SK-N-SH treated with all-trans-retinoic acid at 6 μM for 48 hours (cell line): ENCODE measurements around the gene MYO5C.

Source experiments
- ATAC-seq: fragments of 200-7000 bp; cut with Tn5 transposase; 3 replicates; pipeline ENCODE4 v1.9.1; 2020; ENCODE audit warnings: mild to moderate bottlenecking, moderate library complexity
- ARNTL ChIP-seq: fragments of 450-650 bp; formaldehyde crosslinking; IDR thresholded peaks from 2 replicates; pipeline ENCODE4 v1.5.0; 2020; ENCODE audit warnings: low read depth, mild to moderate bottlenecking, moderate library complexity, borderline replicate concordance
- BACH2 ChIP-seq: fragments of 250-450 bp; sonication (Bioruptor Pico); IDR thresholded peaks from 2 replicates; pipeline ENCODE4 v1.9.0; 2021; ENCODE audit warnings: mild to moderate bottlenecking, borderline replicate concordance
- CSRNP3 ChIP-seq: fragments of 250-450 bp; sonication (Bioruptor Pico); IDR thresholded peaks from 2 replicates; pipeline ENCODE4 v1.5.1; 2021; ENCODE audit warnings: mild to moderate bottlenecking, moderate library complexity
- ESRRG ChIP-seq: fragments of 250-450 bp; sonication (Bioruptor Pico); IDR thresholded peaks from 2 replicates; pipeline ENCODE4 v1.6.1; 2021; ENCODE audit warnings: mild to moderate bottlenecking
- ISL1 ChIP-seq: fragments of 250-450 bp; sonication (Bioruptor Pico); IDR thresholded peaks from 2 replicates; pipeline ENCODE4 v2.1.2; 2022; ENCODE audit warnings: mild to moderate bottlenecking, moderate library complexity
- RARB ChIP-seq: fragments of 250-450 bp; sonication (Bioruptor Pico); IDR thresholded peaks from 2 replicates; pipeline ENCODE4 v1.8.0; 2021; ENCODE audit warnings: mild to moderate bottlenecking, moderate library complexity
- SNAI2 ChIP-seq: fragments of 250-450 bp; sonication (Bioruptor Pico); IDR thresholded peaks from 2 replicates; pipeline ENCODE4 v1.5.0; 2020; ENCODE audit warnings: mild to moderate bottlenecking, moderate library complexity
- TCF4 ChIP-seq: fragments of 250-450 bp; sonication (Bioruptor Pico); IDR thresholded peaks from 2 replicates; pipeline ENCODE4 v1.8.0; 2021; ENCODE audit warnings: mild to moderate bottlenecking, moderate library complexity, borderline replicate concordance
- TOX ChIP-seq: fragments of 250-450 bp; sonication (Bioruptor Pico); IDR thresholded peaks from 2 replicates; pipeline ENCODE4 v1.8.0; 2021; ENCODE audit warnings: mild to moderate bottlenecking, moderate library complexity, borderline replicate concordance
- TSHZ2 ChIP-seq: fragments of 250-450 bp; sonication (Bioruptor Pico); IDR thresholded peaks from 2 replicates; pipeline ENCODE4 v1.5.0; 2020; ENCODE audit warnings: mild to moderate bottlenecking, moderate library complexity
- ZC3H10 ChIP-seq: fragments of 250-450 bp; sonication (Bioruptor Pico); IDR thresholded peaks from 2 replicates; pipeline ENCODE4 v1.5.1; 2021; ENCODE audit warnings: mild to moderate bottlenecking, moderate library complexity
- ZFP3 ChIP-seq: fragments of 250-450 bp; sonication (Bioruptor Pico); IDR thresholded peaks from 2 replicates; pipeline ENCODE4 v1.5.0; 2020; ENCODE audit warnings: mild to moderate bottlenecking, moderate library complexity
- ZFP30 ChIP-seq: fragments of 450-650 bp; formaldehyde crosslinking; IDR thresholded peaks from 2 replicates; pipeline ENCODE4 v1.5.0; 2022; ENCODE audit warnings: mild to moderate bottlenecking, moderate library complexity
- ZNF565 ChIP-seq: fragments of 450-650 bp; formaldehyde crosslinking; conservative IDR thresholded peaks from 2 replicates; pipeline ENCODE4 v1.5.0; 2020; ENCODE audit warnings: low read depth, mild to moderate bottlenecking, moderate library complexity
- ZNF70 ChIP-seq: fragments of 450-650 bp; formaldehyde crosslinking; IDR thresholded peaks from 2 replicates; pipeline ENCODE4 v1.5.0; 2020; ENCODE audit warnings: mild to moderate bottlenecking, moderate library complexity
- TF ChIP-seq, protein P1 (sequence below): fragments of 250-450 bp; sonication (Bioruptor Pico); IDR thresholded peaks from 2 replicates; pipeline ENCODE4 v1.5.1; 2020; ENCODE audit warnings: low read depth, mild to moderate bottlenecking, moderate library complexity
- TF ChIP-seq, protein P2 (sequence below): fragments of 250-450 bp; sonication (Bioruptor Pico); IDR thresholded peaks from 2 replicates; pipeline ENCODE4 v1.8.0; 2020; ENCODE audit warnings: mild to moderate bottlenecking, moderate library complexity, borderline replicate concordance
- TF ChIP-seq, protein P3 (sequence below): fragments of 250-450 bp; sonication (Bioruptor Pico); IDR thresholded peaks from 2 replicates; pipeline ENCODE4 v1.8.0; 2021; ENCODE audit warnings: low read depth, mild to moderate bottlenecking, moderate library complexity, borderline replicate concordance

The MYO5C gene

DNA sequence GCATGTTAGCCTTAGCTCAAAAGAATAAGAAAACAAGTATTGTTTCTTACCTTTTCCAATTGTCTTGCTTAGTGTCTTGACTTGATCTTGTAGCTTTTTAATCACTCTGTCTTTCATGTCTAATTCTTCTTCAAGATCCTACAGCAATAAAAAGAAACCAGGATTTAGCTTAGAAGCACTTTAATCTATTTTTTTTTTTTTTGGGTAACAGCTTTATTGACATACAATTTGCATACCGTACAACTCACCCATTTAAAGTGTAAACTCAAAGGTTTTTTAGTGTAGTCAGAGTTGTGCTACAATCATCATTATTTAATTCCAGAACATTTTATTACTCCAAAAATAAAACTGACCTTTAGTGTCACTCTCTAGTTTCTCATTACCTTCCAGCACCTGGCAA lies 81.1 kb downstream of the MYO5C start:
- no peak for TF ChIP-seq RARB (CRISPR knock-in tag)
- no peak for TF ChIP-seq BACH2 (CRISPR knock-in tag)
- no peak for TF ChIP-seq ISL1 (CRISPR knock-in tag)
- no peak for TF ChIP-seq TCF4 (CRISPR knock-in tag)
- no peak for TF ChIP-seq CSRNP3 (CRISPR knock-in tag)
- TF ChIP-seq ZFP3 (CRISPR knock-in tag) = no peak
- ATAC-seq = no peak

DNA sequence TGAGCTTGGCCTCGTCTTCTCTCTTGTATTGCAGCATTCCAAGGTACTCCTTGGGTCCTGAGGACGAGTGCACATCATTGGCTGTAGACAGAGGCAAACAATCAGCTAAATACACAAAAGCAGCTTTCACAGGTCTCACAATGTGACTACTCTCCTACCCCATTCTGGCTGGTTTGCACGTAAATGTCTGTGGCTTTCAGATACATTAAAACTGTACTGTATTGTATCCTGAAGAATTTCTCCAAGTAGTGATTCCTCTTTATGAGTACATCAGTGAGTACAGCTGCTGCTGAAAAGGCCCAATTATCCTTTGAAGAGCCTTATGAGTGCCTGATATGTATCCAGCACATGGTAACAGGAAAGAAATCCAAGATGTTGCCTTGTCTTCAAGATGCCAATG lies 82.4 kb downstream of the MYO5C start:
- ATAC-seq = no peak
- no peak for TF ChIP-seq ARNTL (CRISPR knock-in tag)
- TF ChIP-seq TCF4 (CRISPR knock-in tag) = no peak
- no peak for TF ChIP-seq RARB (CRISPR knock-in tag)
- no peak for TF ChIP-seq ZNF565 (CRISPR knock-in tag)
- no peak for TF ChIP-seq BACH2 (CRISPR knock-in tag)
- TF ChIP-seq, protein P1, sequence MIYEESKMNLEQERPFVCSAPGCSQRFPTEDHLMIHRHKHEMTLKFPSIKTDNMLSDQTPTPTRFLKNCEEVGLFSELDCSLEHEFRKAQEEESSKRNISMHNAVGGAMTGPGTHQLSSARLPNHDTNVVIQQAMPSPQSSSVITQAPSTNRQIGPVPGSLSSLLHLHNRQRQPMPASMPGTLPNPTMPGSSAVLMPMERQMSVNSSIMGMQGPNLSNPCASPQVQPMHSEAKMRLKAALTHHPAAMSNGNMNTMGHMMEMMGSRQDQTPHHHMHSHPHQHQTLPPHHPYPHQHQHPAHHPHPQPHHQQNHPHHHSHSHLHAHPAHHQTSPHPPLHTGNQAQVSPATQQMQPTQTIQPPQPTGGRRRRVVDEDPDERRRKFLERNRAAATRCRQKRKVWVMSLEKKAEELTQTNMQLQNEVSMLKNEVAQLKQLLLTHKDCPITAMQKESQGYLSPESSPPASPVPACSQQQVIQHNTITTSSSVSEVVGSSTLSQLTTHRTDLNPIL (CRISPR knock-in tag) = no peak
- no peak for TF ChIP-seq ISL1 (CRISPR knock-in tag)
- TF ChIP-seq TSHZ2 = no peak
- no peak for TF ChIP-seq ZFP3 (CRISPR knock-in tag)
- TF ChIP-seq ESRRG (CRISPR knock-in tag) = no peak

DNA sequence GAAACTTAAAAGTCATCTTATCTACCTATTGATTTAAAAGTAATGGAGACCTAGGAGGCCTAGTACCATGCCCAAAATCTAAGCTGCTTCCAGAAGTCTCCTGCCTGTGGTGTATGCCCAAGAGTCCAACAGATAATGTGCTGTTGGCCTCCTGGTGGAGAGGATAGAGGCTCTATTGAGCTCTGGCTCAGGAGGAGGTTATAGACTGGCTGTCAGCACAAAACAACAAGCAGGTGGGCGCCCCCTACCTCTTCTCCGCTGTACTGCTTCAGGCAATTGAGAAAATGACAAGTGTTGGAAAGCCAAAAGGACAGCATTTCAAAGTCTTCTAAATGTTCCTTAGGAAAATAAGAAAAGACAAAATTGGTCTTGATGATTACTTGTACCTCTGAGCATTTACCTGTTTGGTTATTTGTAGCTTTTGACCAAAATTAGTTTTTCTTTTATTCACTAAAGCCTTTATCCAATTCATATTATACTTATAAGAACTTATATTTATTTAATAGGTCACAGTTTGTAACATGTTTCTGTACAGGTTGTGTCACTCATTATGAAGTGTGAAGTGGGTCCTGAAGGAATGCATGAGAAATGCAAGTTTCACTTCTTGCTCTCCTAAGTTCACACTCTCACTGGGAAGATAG lies 87.2 kb downstream of the MYO5C start:
- ATAC-seq = peak; percentile 98
- TF ChIP-seq ZFP30 (CRISPR knock-in tag) (no peak), ZFP3 (CRISPR knock-in tag) (peak; percentile 72; the same call in 1 of the 2 replicates), TCF4 (CRISPR knock-in tag) (no peak), TSHZ2 (no peak), ZNF70 (CRISPR knock-in tag) (peak; percentile 71)
- TF ChIP-seq, all 23 proteins: peak for 2

- ATAC-seq = no peak
- TF ChIP-seq, protein P2, sequence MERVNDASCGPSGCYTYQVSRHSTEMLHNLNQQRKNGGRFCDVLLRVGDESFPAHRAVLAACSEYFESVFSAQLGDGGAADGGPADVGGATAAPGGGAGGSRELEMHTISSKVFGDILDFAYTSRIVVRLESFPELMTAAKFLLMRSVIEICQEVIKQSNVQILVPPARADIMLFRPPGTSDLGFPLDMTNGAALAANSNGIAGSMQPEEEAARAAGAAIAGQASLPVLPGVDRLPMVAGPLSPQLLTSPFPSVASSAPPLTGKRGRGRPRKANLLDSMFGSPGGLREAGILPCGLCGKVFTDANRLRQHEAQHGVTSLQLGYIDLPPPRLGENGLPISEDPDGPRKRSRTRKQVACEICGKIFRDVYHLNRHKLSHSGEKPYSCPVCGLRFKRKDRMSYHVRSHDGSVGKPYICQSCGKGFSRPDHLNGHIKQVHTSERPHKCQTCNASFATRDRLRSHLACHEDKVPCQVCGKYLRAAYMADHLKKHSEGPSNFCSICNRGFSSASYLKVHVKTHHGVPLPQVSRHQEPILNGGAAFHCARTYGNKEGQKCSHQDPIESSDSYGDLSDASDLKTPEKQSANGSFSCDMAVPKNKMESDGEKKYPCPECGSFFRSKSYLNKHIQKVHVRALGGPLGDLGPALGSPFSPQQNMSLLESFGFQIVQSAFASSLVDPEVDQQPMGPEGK = no peak
- TF ChIP-seq SNAI2 (CRISPR knock-in tag) (no peak), BACH2 (CRISPR knock-in tag) (no peak), ZNF565 (CRISPR knock-in tag) (no peak), ZNF70 (CRISPR knock-in tag) (no peak), TOX (CRISPR knock-in tag) (no peak), ZC3H10 (CRISPR knock-in tag) (no peak), ZFP3 (CRISPR knock-in tag) (no peak), CSRNP3 (CRISPR knock-in tag) (no peak), TCF4 (CRISPR knock-in tag) (no peak), ZFP30 (CRISPR knock-in tag) (no peak)
- TF ChIP-seq, protein P1 (CRISPR knock-in tag) = no peak
- TF ChIP-seq, protein P3, sequence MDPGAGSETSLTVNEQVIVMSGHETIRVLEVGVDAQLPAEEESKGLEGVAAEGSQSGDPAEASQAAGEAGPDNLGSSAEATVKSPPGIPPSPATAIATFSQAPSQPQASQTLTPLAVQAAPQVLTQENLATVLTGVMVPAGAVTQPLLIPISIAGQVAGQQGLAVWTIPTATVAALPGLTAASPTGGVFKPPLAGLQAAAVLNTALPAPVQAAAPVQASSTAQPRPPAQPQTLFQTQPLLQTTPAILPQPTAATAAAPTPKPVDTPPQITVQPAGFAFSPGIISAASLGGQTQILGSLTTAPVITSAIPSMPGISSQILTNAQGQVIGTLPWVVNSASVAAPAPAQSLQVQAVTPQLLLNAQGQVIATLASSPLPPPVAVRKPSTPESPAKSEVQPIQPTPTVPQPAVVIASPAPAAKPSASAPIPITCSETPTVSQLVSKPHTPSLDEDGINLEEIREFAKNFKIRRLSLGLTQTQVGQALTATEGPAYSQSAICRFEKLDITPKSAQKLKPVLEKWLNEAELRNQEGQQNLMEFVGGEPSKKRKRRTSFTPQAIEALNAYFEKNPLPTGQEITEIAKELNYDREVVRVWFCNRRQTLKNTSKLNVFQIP (CRISPR knock-in tag) = no peak
These were observed 88.4 kb downstream of the MYO5C start for GRCh38 chr15:52207191-52207590.
